ENCODE results near the gene MANF.

MANF gene

GRCh38 chr3:51400166-51400565, 15.1 kb downstream of the MANF start:
- TF ChIP-seq CTCF (IDR thresholded peaks at IDR 0.05; ENCODE audit: low read depth, low read length, missing control alignments): no peak
- DNase-seq (ENCODE audit: low read depth): no peak
- H3K4me3 ChIP-seq (ENCODE audit: low read depth, low read length): no peak overlapping the region

DNA sequence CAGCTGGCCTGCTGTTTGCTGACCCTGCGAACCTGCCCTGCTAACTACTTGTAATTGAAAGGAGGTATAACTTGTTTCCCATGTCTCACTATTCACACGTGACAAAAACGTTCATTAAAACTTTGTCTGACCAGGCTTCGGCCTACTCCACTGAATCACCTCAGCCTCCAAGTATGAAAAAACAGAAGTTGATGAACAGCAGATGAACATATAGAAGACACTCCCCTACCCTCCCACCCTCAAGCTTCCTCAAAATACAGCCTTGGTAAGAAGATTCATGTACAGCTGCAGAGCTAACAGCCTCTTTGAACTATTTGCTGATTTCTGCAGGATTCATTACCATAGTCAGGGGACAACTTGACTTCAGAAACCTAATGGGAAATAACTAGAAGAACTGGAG, 16.6 kb downstream of the MANF start:
- H3K4me3 ChIP-seq (ENCODE audit: low read depth, low read length): no peak overlapping the region
- TF ChIP-seq CTCF (IDR thresholded peaks at IDR 0.05; ENCODE audit: low read depth, low read length, missing control alignments): no peak
- DNase-seq (ENCODE audit: low read depth): no peak

GRCh38 chr3:51403675-51404074, 18.6 kb downstream of the MANF start:
- H3K4me3 ChIP-seq (ENCODE audit: low read depth, low read length): no peak overlapping the region
- DNase-seq (ENCODE audit: low read depth): no peak
- TF ChIP-seq CTCF (IDR thresholded peaks at IDR 0.05; ENCODE audit: low read depth, low read length, missing control alignments): no peak

GRCh38 chr3:51408021-51408420, 22.9 kb downstream of the MANF start:
- H3K4me3 ChIP-seq (ENCODE audit: low read depth, low read length): no peak overlapping the region
- no peak for TF ChIP-seq CTCF (IDR thresholded peaks at IDR 0.05; ENCODE audit: low read depth, low read length, missing control alignments)
- DNase-seq (ENCODE audit: low read depth): no peak

- TF ChIP-seq CTCF (IDR thresholded peaks at IDR 0.05; ENCODE audit: low read depth, low read length, missing control alignments): no peak
- H3K4me3 ChIP-seq (ENCODE audit: low read depth, low read length): no peak overlapping the region
- no peak for DNase-seq (ENCODE audit: low read depth)
Measured at GRCh38 chr3:51408813-51409212, 23.7 kb downstream of the MANF start.

DNA sequence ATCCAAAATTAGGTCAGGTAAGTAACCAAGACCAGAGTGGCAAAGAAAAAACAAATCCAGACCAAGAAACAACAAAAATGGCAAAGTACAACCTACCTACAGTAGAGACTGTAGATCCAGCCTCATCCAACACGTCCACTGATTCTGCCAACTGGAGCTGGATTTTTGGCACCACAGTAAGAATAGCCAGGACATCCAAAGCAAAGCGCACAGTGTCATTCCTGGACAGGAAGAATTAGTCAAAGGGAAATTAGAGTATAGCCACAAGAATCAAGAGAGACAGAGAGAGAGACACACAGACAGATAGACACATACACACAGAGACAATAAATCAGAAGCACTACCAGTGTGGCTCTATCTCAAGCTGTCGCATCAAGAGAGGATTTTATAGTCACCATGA, 37.1 kb downstream of the MANF start:
- no peak overlapping the region for H3K4me3 ChIP-seq (ENCODE audit: low read depth, low read length)
- no peak for DNase-seq (ENCODE audit: low read depth)
- TF ChIP-seq CTCF (IDR thresholded peaks at IDR 0.05; ENCODE audit: low read depth, low read length, missing control alignments): no peak

DNA sequence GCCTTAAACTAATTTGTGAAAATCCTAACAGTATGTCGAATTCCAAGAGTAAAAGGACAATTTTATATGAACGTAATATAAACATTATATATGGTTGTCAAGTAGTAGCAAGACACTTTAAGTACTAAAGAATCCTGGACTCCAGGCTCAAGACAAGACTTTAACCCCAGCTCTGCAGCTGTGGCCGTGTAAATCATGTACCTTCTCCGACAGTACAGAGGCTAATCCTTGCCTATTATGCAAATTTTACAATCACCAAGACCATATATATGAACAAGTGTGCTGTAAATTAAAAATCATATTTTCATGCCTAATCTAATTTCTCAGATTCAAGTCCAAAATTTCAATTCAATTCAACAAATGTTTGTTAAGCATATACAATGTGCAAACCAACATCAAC, 41.8 kb downstream of the MANF start:
- no peak for TF ChIP-seq CTCF (IDR thresholded peaks at IDR 0.05; ENCODE audit: low read depth, low read length, missing control alignments)
- no peak for DNase-seq (ENCODE audit: low read depth)

More for the DNA sequence above, 41.8 kb downstream of the MANF start:
- H3K4me3 ChIP-seq (ENCODE audit: low read depth, low read length): no peak overlapping the region
